MV-4-11 (cell line): Measurements from ENCODE around the gene KCND2.
A peak's percentile ranks its signal among the peaks of the same experiment; 100 is the strongest.
"Not testable (repeated sequence)": the region's sequence is repeated elsewhere in the genome, so short reads cannot be mapped to it uniquely, and the experiment has no call there.

ENCODE experiments used
- DNase-seq: peaks from one replicate; lab custom pipeline; 2025; lab: John Stamatoyannopoulos, UW

Gene KCND2

DNA sequence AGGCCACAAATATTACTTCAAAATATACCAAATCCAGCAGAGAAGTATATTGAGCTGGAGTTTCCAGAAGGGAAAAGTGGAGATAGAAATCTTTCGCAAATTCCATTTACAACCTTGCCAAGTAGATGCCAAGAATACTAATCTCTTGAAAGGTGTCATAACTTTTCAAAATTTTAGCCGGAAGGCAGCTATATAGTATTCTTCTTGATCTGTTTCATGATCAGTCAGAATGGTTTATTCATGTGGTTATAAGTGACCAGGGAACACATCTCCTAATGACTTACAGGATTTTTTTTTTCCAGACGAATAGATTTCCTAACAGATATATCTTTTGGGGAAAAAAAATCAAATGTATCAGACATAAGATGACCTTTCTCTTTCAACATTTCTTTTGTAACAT is 314.3 kb downstream of the KCND2 start:
- DNase-seq = no peak

DNA sequence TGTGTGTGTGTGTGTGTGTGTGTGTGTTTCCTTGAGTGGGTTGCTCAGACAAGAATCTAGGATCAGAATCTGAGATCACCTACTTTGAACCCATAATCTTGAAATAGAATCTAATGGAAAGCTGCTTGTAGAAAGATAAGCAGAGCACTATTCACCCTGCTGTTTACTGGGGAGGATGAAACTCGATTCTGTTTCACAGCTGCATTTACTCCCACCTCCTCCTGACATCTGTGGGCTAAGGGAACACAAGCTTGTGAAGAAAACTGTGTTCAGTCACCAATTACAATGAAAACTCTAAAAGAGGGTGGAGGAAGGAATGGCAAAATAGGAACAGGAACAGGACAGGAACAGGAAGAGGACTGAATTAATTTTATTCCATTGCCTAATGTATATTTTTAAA is 315.4 kb downstream of the KCND2 start:
- no peak for DNase-seq

- DNase-seq = no peak
These were observed 315.9 kb downstream of the KCND2 start for GRCh38 chr7:120588862-120589261.

- DNase-seq = no peak
These were observed 327.6 kb downstream of the KCND2 start for GRCh38 chr7:120600607-120601006.

- no peak for DNase-seq
These were observed 330.4 kb downstream of the KCND2 start for GRCh38 chr7:120603366-120603765.

DNA sequence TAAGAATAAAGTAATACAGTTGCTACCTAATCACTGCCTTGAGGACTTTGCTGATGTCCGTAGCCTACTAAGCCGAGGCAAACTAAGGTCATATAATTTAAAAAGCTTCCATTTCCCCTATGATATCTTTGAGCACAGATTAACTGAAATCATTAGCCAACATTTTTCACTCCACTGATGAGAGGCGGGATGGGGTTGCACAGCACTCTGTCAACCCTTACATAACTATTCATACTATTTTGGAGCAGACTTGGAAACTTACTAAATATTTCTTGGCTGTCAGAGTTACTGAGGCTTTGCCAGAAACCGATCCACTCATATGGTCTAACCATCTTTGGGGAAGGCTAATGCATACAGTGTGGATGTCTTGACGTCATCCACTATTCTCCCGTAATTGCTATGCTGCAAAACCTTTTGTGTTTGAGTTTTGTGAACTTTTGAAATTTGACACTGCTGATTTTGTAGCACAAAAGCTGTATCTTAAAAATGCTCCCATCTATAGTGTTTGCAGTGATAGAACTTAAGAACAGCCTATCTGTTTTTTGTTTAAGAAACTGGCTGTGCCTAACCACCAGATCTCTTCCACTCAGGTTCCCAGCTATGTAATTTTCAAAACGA is 336.3 kb downstream of the KCND2 start:
- no peak for DNase-seq

DNA sequence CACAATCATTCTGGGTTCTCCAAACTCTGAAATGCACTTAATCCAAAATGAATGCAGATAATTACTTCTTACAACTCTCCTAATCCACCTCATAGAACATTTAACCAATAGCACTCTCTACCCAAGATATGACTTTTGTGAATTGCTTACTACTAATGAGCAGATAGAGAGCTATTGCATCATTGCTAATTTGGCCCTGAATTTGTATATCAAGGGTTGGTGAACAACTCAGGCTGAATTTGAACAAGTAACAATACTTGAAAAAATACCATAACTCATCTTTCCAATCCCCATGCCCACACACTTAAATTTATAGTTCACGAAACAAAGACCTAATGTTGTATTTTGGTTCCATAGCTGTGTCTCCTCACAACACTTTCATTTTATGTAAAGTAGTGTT is 339.0 kb downstream of the KCND2 start:
- DNase-seq = no peak

GRCh38 chr7:120615703-120616102 is 342.7 kb downstream of the KCND2 start:
- DNase-seq = peak; percentile 52

DNA sequence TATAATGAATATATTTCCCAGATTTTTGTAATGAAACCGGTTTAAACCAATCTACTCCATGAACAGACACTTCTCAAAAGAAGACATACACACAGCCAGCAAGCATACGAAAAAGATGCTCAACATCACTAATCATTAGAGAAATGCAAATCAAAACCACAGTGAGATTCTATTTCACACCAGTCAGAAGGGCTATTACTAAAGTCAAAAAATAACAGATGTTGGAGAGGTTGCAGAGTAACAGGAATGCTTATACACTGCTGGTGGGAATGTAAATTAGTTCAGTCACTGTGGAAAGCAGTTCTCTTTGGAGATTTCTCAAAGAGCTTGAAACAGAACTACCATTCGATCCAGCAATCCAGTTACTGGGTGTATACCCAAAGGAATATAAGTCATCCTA is 344.3 kb downstream of the KCND2 start:
- DNase-seq = no peak

DNA sequence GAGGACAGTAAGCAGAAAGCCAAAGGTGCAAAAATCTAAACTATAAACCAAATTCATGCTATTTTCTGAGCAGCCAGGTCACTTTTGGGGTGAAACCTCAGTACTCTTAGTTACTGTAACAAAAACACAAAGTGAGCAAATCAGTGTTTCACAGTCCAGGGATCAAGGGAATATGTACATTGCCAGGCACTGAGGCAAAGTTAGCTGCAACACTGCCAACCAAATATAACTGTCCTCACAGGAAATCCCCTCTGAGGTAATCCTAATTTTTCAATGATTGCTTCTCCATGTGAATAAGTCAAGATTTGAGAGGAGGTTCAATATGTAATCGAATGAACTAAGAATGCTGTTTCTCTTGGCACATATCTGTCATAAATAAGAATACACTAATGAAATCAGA is 355.3 kb downstream of the KCND2 start:
- DNase-seq = no peak

- no peak for DNase-seq
These were observed 366.9 kb downstream of the KCND2 start for GRCh38 chr7:120639884-120640283.

DNA sequence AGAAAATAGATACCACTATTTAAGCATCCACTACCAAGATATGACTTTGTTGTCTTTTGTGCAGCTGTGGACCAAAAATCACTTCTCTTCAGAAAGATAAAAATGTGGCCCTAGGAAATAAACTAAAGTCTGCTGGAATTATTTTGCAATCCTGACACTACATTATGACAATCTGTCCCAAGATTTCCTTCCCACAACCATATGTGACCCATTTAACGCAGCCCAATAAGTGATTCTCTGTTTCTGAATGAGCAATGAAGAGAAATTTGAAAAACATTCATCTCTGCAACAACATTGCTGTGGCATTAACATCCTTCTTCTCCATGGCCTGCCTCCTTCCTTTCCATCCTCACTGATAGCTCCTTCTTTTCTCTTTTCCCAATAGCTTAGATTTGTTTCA is 373.0 kb downstream of the KCND2 start:
- no peak for DNase-seq

GRCh38 chr7:120654241-120654640 is 381.3 kb downstream of the KCND2 start:
- DNase-seq = no peak

GRCh38 chr7:120658516-120658915 is 385.5 kb downstream of the KCND2 start:
- no peak for DNase-seq

- no peak for DNase-seq
These were observed 389.3 kb downstream of the KCND2 start for GRCh38 chr7:120662291-120662690.

DNA sequence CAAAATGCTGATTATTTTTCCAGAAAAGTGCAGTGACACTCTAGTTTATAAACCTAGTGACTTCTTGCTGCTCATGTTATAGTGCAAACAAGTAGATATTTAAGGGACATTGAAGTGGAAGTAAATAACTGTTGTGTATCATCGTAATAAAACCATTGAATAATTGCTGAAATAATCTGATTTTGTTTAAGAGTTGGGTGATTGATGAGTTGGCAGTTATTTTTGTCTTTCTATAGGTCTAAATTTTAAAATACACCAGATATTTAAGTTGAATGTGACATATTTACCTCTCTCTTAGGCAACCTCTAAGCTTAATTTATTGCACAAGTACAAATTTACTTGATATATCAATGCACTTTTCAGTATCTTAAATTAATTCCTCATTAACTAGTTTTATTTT is 392.1 kb downstream of the KCND2 start:
- no peak for DNase-seq

GRCh38 chr7:120675076-120675475 is 402.1 kb downstream of the KCND2 start:
- DNase-seq = no peak

GRCh38 chr7:120677535-120677934 is 404.6 kb downstream of the KCND2 start:
- DNase-seq = no peak

DNA sequence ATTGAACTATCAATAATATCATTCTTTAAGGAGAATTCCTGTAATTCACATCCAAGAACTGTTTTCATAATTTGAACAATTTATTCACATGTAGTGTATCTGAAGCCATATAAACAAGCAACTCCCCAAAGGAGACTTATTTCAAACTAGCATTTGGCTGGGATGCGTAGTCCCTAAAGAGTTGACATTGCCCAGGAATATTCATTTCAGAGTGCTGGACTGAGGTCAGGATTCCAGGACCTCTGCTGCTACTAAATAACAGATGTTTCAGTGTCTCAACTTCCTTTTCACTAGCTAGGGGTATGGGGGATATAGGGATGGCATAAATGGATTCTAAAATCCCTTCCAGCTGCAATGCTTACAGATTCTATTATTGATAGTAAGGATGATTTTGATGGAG is 408.0 kb downstream of the KCND2 start:
- no peak for DNase-seq

GRCh38 chr7:120684463-120684862 is 411.5 kb downstream of the KCND2 start:
- DNase-seq = no peak

- no peak for DNase-seq
These were observed 418.9 kb downstream of the KCND2 start for GRCh38 chr7:120691915-120692314.

DNA sequence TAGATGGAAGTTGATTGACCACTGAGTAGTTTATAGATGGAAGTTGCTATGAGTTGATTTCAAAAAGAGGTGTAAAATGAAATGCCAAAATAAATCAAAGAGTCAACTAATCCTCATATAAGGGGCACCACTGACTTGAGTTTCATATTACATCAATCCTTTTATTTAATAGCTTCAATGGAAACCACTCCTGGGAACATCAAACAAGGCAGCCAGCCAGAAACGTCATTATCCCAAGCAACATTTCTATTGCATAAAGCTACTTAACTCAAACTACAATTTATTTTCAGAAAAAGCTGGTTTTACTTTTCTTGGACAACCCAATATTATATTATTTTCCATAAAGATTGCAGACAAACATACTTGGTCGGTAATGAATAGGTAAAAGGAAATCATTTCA is 422.9 kb downstream of the KCND2 start:
- no peak for DNase-seq

DNA sequence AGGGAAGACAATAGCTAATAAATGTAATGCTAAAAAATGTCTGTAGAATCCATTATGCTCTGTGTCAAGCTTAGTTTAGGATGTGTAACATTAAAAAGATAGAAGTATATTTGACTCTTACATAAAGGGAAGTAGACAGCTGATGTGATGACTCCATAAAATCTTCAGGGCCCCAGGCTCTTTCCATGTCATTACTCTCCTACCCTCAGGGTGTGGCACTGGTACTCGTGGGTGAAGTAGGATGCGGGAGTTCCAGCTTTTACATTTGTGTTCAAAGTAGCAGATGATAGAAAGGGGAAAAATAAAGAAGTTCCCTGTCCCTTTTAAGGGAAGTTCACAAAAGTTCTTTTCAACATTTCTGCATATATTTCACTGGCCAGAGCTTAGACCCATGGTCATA is 427.8 kb downstream of the KCND2 start:
- DNase-seq = no peak

DNA sequence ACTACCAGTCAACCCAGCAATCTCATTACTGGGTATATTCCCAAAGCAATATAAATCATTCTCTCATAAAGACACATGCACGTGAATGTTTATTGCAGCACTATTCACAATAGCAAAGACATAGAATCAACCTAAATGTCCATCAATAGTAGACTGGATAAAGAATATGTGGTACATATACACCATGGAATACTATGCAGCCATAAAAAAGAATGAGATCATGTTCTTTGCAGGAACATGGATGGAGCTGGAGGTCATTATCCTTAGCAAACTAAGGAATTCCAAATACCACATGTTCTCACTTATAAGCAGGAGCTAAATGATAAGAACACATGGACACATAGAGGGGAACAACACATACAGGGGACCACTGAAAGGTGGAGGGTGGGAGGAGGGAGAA is 429.4 kb downstream of the KCND2 start:
- not testable (repeated sequence) for DNase-seq
